ENCODE measurements around the gene GGTA1. TPM values are rescaled to one million over a fixed set of nuclear protein-coding genes. Genes with fewer than 3 reads are reported as not detected.
"Not testable (repeated sequence)": the region's sequence is repeated elsewhere in the genome, so short reads cannot be mapped to it uniquely, and the experiment has no call there.

Gene GGTA1
- total RNA-seq, 1 experiment from 2014 or later, result not detected

- no peak overlapping the region for H3K27ac Mint-ChIP-seq
- CTCF ChIA-PET, result interaction anchor here (0.9 kb wide), 1 partner anchor 27 kb away, joined by 3 read pairs; no protein-coding TSS in a partner anchor
- peaks cover 44% of the 10 kb centered on the region for H3K9me3 Mint-ChIP-seq
- no peak overlapping the region for H3K4me3 Mint-ChIP-seq
- H3K4me1 Mint-ChIP-seq, result peaks cover 16% of the 10 kb centered on the region
- TF ChIP-seq ERG (CRISPR knock-in tag; IDR thresholded peaks at IDR 0.05) (no peak), ZNF281 (CRISPR knock-in tag; IDR thresholded peaks at IDR 0.05) (no peak), MXD4 (CRISPR knock-in tag; IDR thresholded peaks at IDR 0.05; ENCODE audit: borderline replicate concordance) (no peak), E2F4 (CRISPR knock-in tag; IDR thresholded peaks at IDR 0.05; ENCODE audit: borderline replicate concordance, low read depth) (no peak), GRHL2 (CRISPR knock-in tag; IDR thresholded peaks at IDR 0.05; ENCODE audit: insufficient replicate concordance, severe bottlenecking) (no peak), NR3C1 (CRISPR knock-in tag; conservative IDR thresholded peaks at IDR 0.05; ENCODE audit: low read depth) (no peak), CREM (CRISPR knock-in tag; IDR thresholded peaks at IDR 0.05) (no peak), ELF4 (CRISPR knock-in tag; IDR thresholded peaks at IDR 0.05; ENCODE audit: low read depth) (no peak), PRRX2 (CRISPR knock-in tag; IDR thresholded peaks at IDR 0.05) (no peak), KAT7 (CRISPR knock-in tag; IDR thresholded peaks at IDR 0.05; ENCODE audit: borderline replicate concordance) (no peak), FOXP4 (CRISPR knock-in tag; IDR thresholded peaks at IDR 0.05) (no peak), IRF1 (CRISPR knock-in tag; IDR thresholded peaks at IDR 0.05) (no peak), SOX15 (CRISPR knock-in tag; IDR thresholded peaks at IDR 0.05) (no peak), MAX (CRISPR knock-in tag; IDR thresholded peaks at IDR 0.05) (no peak), AR (CRISPR knock-in tag; IDR thresholded peaks at IDR 0.05) (no peak), ZNF532 (CRISPR knock-in tag; IDR thresholded peaks at IDR 0.05; ENCODE audit: borderline replicate concordance) (no peak), EMX1 (CRISPR knock-in tag; IDR thresholded peaks at IDR 0.05) (no peak)
- no peak for ATAC-seq
- no peak for DNase-seq (ENCODE audit: low spot score)
- peaks cover 21% of the 10 kb centered on the region for H3K36me3 Mint-ChIP-seq
- POLR2A ChIA-PET, result no interaction called here
- H3K27me3 Mint-ChIP-seq (ENCODE audit: low read depth), result peaks cover 15% of the 10 kb centered on the region
Measured at GRCh38 chr9:121518634-121519033, 19.0 kb upstream of the GGTA1 start.

- POLR2A ChIA-PET; H3K4me1 Mint-ChIP-seq; DNase-seq (ENCODE audit: low spot score); CTCF ChIA-PET; ATAC-seq; H3K4me3 Mint-ChIP-seq; H3K27ac Mint-ChIP-seq; H3K36me3 Mint-ChIP-seq; H3K27me3 Mint-ChIP-seq (ENCODE audit: low read depth): not testable (repeated sequence)
- H3K9me3 Mint-ChIP-seq, result peaks cover 17% of the 10 kb centered on the region
Measured at GRCh38 chr9:121513166-121513565, 13.5 kb upstream of the GGTA1 start.
